H1 (cell line): ENCODE data around the gene PRKAB1. TPM values are rescaled to one million over a fixed set of nuclear protein-coding genes. Genes with fewer than 3 reads are reported as not detected.

Experiments used
- GTF2F1 ChIP-seq: IDR thresholded peaks from 2 replicates; pipeline ENCODE4 v1.6.1; 2012; ENCODE audit warnings: low read depth, low read length, improper control_type of control experiment, borderline replicate concordance
- RNF2 ChIP-seq: fragments of 200-900, 300-1000 bp; sonication (generic); IDR thresholded peaks from 2 replicates; pipeline ENCODE4 v1.7.1; 2016; ENCODE audit warnings: borderline replicate concordance, low read depth, mild to moderate bottlenecking, antibody characterized with exemption, low read length; ENCODE audit not compliant: poor library complexity, severe bottlenecking; ENCODE audit errors: missing control alignments
- TBP ChIP-seq: IDR thresholded peaks from 2 replicates; pipeline ENCODE4 v1.6.1; 2011; ENCODE audit warnings: low read depth, low read length, improper control_type of control experiment
- polyA plus RNA-seq, 7 experiments: library from polyadenylated mRNA; depleted of rRNA in 3 of 7; stranded (reverse) in 5 of 7; unstranded in 2 of 7; fragments of >200 nt in 5 of 7; fragments of 200-250 nt in 2 of 7; gene quantifications; 1 replicate in 5 of 7; 2 replicates in 1 of 7; 4 replicates in 1 of 7; pipeline versions ENCODE4 v1.2.1 to v1.2.3, GENCODE V29; 2011 to 2013; ENCODE audit warnings: missing spikeins in 2 of 7, mixed read lengths in 2 of 7
- total RNA-seq: library from RNA; stranded (reverse); fragmentation: NEBNext Ultra II Directional; extraction: Animal tissue kit (Norgen Biotek cat#: 25700); gene quantifications from 2 replicates; pipeline ENCODE4 v1.2.1, GENCODE V29; 2021

PRKAB1 gene
- total and polyA plus RNA-seq, 2 of the 8 experiments (the other 6 are each of a cell fraction or from before 2014, with no cell fraction given), result 24.0 to 32.1 TPM

- TF ChIP-seq RNF2, result no peak
- no peak for TF ChIP-seq TBP
- TF ChIP-seq GTF2F1, result no peak
These were observed 46.1 kb upstream of the PRKAB1 start (continued) for GRCh38 chr12:119621878-119622277.
